Lung (tissue), 12 donors: ENCODE data around the gene APBB2. TPM values are rescaled to one million over a fixed set of nuclear protein-coding genes. Genes with fewer than 3 reads are reported as not detected.
A peak's percentile ranks its signal among the peaks of the same experiment; 100 is the strongest.

ENCODE experiments used
- ATAC-seq: fragments of 200-7000 bp; cut with Tn5 transposase; one replicate; pipeline ENCODE4 v1.9.1; 2020; ENCODE audit warnings: moderate number of reproducible peaks; ENCODE audit not compliant: insufficient read depth, low FRiP score
- DNase-seq, 3 donors: peaks; one replicate each; pipeline ENCODE4 v3.0.0-alpha.2; 2013 to 2017
- H3K27ac ChIP-seq, 2 donors: one replicate each; pipeline ENCODE4 v1.5.1; 2013; ENCODE audit warnings: mild to moderate bottlenecking in 2 of 2, moderate library complexity in 2 of 2, control low read depth in 1 of 2, inconsistent platforms in 1 of 2, low read depth in 1 of 2, low read length in 1 of 2
- H3K27me3 ChIP-seq, 3 donors: one replicate each; pipeline ENCODE4 v1.5.1; 2013; ENCODE audit warnings: low read length in 2 of 3; ENCODE audit not compliant: control insufficient read depth in 3 of 3, insufficient read depth in 3 of 3
- H3K36me3 ChIP-seq, 4 donors: one replicate each; pipeline ENCODE4 v1.5.1; 2013; ENCODE audit warnings: low read length in 4 of 4, mild to moderate bottlenecking in 1 of 4, moderate library complexity in 1 of 4; ENCODE audit not compliant: control insufficient read depth in 4 of 4, insufficient read depth in 4 of 4
- H3K4me1 ChIP-seq, 5 donors: one replicate each; pipeline ENCODE4 v1.5.1; 2013; ENCODE audit warnings: low read length in 5 of 5, mild to moderate bottlenecking in 2 of 5, moderate library complexity in 1 of 5; ENCODE audit not compliant: control insufficient read depth in 5 of 5, insufficient read depth in 5 of 5
- H3K4me3 ChIP-seq: one replicate; pipeline ENCODE4 v1.5.1; 2013; ENCODE audit warnings: mild to moderate bottlenecking, control low read depth, moderate library complexity
- H3K9ac ChIP-seq, 2 donors: one replicate each; pipeline ENCODE4 v1.5.1; 2013; ENCODE audit warnings: low read length in 2 of 2, control low read depth in 1 of 2; ENCODE audit not compliant: insufficient read depth in 1 of 2
- H3K9me3 ChIP-seq, 4 donors: one replicate each; pipeline ENCODE4 v1.5.1; 2013; ENCODE audit warnings: low read length in 3 of 4, mild to moderate bottlenecking in 1 of 4, moderate library complexity in 1 of 4; ENCODE audit not compliant: control insufficient read depth in 4 of 4, insufficient read depth in 3 of 4
- WGBS, 2 donors: extraction: QIAGEN DNeasy Blood & Tissue Kit; methylation state at CpG; one replicate each; pipeline ENCODE4 v1.1.7; 2013; 5-methylcytosine and 5-hydroxymethylcytosine counted together
- polyA plus RNA-seq, 2 donors: library from polyadenylated mRNA; stranded (reverse); fragments of 200-250 nt; gene quantifications; one replicate each; pipeline ENCODE4 v1.2.1, GENCODE V29; 2013
- total RNA-seq, 2 donors: library from RNA; depleted of rRNA in 1 of 2; stranded (reverse); fragments of >200 nt in 1 of 2; gene quantifications; one replicate each; pipeline ENCODE4 v1.2.1, GENCODE V29; 2014 to 2021
- TF ChIP-seq, protein P1 (sequence below): IDR thresholded peaks from 2 replicates; pipeline ENCODE4 v1.5.1; 2012; ENCODE audit warnings: mild to moderate bottlenecking; ENCODE audit errors: control extremely low read depth, extremely low read depth
- donor health status: control.
- donor health status: control.
- donor health status: Bipolar disorder and iron deficiency.
- donor health status: healthy.
- donor health status: DM: yes; HTN: yes; CAD: no.

APBB2 gene
- total and polyA plus RNA-seq, 4 donors: 13.3 to 99.0 (median 40.4) TPM

- Histone ChIP-seq H3K9ac (peak overlapping the region in 1 of 2 donors; percentile 44), H3K4me3 (no peak overlapping the region)
- peak; percentile 72 to 92 (median 90) for DNase-seq
Measured at GRCh38 chr4:41120297-41121217, 93.8 kb downstream of the APBB2 start.

GRCh38 chr4:41119867-41120295 lies 94.5 kb downstream of the APBB2 start:
- peak overlapping the region in 1 of 2 donors; percentile 44 for H3K9ac ChIP-seq
- H3K4me1 ChIP-seq: peaks cover 3 to 28% (median 15%) of the 10 kb centered on the region in 5 donors
- H3K9me3 ChIP-seq: no peaks in the 10 kb centered on the region
- WGBS, 2 donors: 68 to 84% methylated on average over 5 of the region's 5 CpGs
- peak overlapping the region in 1 of 2 donors; percentile 86 for H3K27ac ChIP-seq
- H3K27me3 ChIP-seq: no peaks in the 10 kb centered on the region
- ATAC-seq (no peak), DNase-seq (no peak)
- H3K4me3 ChIP-seq: no peak overlapping the region
- H3K36me3 ChIP-seq: peaks cover 0 to 1% (median 0%) of the 10 kb centered on the region in 4 donors
- TF ChIP-seq, protein P1, sequence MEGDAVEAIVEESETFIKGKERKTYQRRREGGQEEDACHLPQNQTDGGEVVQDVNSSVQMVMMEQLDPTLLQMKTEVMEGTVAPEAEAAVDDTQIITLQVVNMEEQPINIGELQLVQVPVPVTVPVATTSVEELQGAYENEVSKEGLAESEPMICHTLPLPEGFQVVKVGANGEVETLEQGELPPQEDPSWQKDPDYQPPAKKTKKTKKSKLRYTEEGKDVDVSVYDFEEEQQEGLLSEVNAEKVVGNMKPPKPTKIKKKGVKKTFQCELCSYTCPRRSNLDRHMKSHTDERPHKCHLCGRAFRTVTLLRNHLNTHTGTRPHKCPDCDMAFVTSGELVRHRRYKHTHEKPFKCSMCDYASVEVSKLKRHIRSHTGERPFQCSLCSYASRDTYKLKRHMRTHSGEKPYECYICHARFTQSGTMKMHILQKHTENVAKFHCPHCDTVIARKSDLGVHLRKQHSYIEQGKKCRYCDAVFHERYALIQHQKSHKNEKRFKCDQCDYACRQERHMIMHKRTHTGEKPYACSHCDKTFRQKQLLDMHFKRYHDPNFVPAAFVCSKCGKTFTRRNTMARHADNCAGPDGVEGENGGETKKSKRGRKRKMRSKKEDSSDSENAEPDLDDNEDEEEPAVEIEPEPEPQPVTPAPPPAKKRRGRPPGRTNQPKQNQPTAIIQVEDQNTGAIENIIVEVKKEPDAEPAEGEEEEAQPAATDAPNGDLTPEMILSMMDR: no peak

More at GRCh38 chr4:41120297-41121217, 93.8 kb downstream of the APBB2 start:
- peak; percentile 27 for ATAC-seq
- H3K36me3 ChIP-seq: peaks cover 0 to 1% (median 0%) of the 10 kb centered on the region in 4 donors
- WGBS, 2 donors: 45 to 57% methylated on average over 12 of the region's 12 CpGs
- H3K27me3 ChIP-seq: no peaks in the 10 kb centered on the region
- TF ChIP-seq, protein P1: no peak
- peak overlapping the region; percentile 1 to 86 for H3K27ac ChIP-seq
- H3K4me1 ChIP-seq: peaks cover 3 to 35% (median 19%) of the 10 kb centered on the region in 5 donors
- H3K9me3 ChIP-seq: no peaks in the 10 kb centered on the region

DNA sequence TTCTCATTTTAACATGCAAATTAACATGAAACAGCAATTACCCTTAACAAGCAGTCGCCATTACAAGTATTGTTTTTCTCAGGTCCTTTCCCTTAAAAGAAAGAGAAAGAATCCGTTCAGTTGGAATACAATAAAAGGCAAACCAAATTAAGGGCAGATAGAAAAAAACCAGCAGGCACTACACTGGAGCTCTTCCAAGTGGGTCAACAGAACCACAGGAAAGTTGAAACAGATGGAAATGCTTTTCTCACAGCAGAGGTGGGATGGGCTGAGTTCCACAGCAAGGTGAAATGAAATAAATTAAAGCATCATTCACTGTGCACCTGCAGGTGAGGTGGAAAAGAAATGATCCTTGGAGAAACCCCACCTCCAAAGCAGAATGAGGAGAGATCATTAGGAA lies 102.6 kb downstream of the APBB2 start:
- Histone ChIP-seq H3K9me3 (peaks cover 0 to 2% (median 0%) of the 10 kb centered on the region in 4 donors), H3K4me3 (no peak overlapping the region), H3K4me1 (peaks cover 0 to 8% (median 0%) of the 10 kb centered on the region in 5 donors), H3K36me3 (peaks cover 0 to 1% (median 0%) of the 10 kb centered on the region in 4 donors), H3K27me3 (no peaks in the 10 kb centered on the region), H3K27ac (no peak overlapping the region), H3K9ac (no peak overlapping the region)
- DNase-seq (no peak), ATAC-seq (no peak)
- TF ChIP-seq, protein P1: no peak
- 83 to 87% methylated on average over 2 of the region's 2 CpGs for WGBS, 2 donors
